ENCODE data around the gene CBX3.

GRCh38 chr7:26227987-26228386 lies 26.4 kb downstream of the CBX3 start:
- TF ChIP-seq POLR2A (IDR thresholded peaks at IDR 0.05; ENCODE audit: low read depth, low read length) (no peak), CTCF (IDR thresholded peaks at IDR 0.05 in 2 of 3, conservative IDR thresholded peaks at IDR 0.05 in 1 of 3; ENCODE audit: control insufficient read depth in 2 of 3, extremely low read depth in 1 of 3, insufficient read depth in 1 of 3, low read depth in 3 of 3, low read length in 3 of 3) (no peak), RCOR1 (conservative IDR thresholded peaks at IDR 0.05; ENCODE audit: low read depth, low read length) (no peak), EP300 (IDR thresholded peaks at IDR 0.05; ENCODE audit: borderline replicate concordance in 1 of 2, control insufficient read depth in 1 of 2, low read depth in 2 of 2, low read length in 2 of 2) (no peak), MAX (IDR thresholded peaks at IDR 0.05; ENCODE audit: low read depth, low read length) (no peak), RAD21 (IDR thresholded peaks at IDR 0.05; ENCODE audit: insufficient read depth, low read depth, low read length) (no peak)

Data from GM12878 (cell line).